K562 treated with DMSO at 1 percent for 12 hours (cell line): Measurements from ENCODE around the gene AKAP13. TPM values are rescaled to one million over a fixed set of nuclear protein-coding genes. Genes with fewer than 3 reads are reported as not detected.

Experiments used
- total RNA-seq: library from RNA; unstranded; fragments of 300-600 nt; gene quantifications from 2 replicates; pipeline ENCODE4 v1.2.3, GENCODE V29; 2022; ENCODE audit not compliant: insufficient read depth

The AKAP13 gene, protein sequence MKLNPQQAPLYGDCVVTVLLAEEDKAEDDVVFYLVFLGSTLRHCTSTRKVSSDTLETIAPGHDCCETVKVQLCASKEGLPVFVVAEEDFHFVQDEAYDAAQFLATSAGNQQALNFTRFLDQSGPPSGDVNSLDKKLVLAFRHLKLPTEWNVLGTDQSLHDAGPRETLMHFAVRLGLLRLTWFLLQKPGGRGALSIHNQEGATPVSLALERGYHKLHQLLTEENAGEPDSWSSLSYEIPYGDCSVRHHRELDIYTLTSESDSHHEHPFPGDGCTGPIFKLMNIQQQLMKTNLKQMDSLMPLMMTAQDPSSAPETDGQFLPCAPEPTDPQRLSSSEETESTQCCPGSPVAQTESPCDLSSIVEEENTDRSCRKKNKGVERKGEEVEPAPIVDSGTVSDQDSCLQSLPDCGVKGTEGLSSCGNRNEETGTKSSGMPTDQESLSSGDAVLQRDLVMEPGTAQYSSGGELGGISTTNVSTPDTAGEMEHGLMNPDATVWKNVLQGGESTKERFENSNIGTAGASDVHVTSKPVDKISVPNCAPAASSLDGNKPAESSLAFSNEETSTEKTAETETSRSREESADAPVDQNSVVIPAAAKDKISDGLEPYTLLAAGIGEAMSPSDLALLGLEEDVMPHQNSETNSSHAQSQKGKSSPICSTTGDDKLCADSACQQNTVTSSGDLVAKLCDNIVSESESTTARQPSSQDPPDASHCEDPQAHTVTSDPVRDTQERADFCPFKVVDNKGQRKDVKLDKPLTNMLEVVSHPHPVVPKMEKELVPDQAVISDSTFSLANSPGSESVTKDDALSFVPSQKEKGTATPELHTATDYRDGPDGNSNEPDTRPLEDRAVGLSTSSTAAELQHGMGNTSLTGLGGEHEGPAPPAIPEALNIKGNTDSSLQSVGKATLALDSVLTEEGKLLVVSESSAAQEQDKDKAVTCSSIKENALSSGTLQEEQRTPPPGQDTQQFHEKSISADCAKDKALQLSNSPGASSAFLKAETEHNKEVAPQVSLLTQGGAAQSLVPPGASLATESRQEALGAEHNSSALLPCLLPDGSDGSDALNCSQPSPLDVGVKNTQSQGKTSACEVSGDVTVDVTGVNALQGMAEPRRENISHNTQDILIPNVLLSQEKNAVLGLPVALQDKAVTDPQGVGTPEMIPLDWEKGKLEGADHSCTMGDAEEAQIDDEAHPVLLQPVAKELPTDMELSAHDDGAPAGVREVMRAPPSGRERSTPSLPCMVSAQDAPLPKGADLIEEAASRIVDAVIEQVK (N-terminal part only)
- total RNA-seq: 0.25 and 1.6 TPM in 2 replicates

DNA sequence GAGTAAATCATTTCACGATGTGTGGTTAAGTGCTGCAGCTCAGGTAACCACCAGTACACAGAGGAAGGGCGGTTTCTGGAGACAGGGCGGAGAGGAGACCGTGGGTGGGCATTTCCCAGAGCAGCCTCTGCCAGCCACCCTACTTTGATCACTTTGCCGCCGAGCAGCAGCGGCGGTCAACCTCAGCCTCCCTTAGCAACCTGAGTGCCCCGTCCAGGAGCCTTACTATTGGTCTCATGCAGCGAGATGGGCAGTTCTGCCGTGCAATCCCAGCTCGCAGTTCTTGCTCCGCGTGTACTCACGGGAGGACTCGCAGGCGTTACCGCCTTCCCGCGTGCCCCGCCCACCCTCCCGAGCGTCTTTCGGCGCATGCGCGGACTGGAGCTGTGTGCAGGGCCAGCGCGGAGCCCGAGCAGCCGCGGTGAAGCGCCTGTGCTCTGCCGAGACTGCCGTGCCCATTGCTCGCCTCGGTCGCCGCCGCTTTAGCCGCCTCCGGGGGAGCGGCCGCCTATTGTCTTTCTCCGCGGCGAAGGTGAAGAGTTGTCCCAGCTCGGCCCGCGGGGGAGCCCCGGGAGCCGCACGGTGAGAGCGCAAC is at the start of gene AKAP13:
Gene AKAP13, plus strand, starts transcription at position 387 of the 595 bp plus-strand sequence. CDS start 105,118 bp downstream, outside the sequence.

DNA sequence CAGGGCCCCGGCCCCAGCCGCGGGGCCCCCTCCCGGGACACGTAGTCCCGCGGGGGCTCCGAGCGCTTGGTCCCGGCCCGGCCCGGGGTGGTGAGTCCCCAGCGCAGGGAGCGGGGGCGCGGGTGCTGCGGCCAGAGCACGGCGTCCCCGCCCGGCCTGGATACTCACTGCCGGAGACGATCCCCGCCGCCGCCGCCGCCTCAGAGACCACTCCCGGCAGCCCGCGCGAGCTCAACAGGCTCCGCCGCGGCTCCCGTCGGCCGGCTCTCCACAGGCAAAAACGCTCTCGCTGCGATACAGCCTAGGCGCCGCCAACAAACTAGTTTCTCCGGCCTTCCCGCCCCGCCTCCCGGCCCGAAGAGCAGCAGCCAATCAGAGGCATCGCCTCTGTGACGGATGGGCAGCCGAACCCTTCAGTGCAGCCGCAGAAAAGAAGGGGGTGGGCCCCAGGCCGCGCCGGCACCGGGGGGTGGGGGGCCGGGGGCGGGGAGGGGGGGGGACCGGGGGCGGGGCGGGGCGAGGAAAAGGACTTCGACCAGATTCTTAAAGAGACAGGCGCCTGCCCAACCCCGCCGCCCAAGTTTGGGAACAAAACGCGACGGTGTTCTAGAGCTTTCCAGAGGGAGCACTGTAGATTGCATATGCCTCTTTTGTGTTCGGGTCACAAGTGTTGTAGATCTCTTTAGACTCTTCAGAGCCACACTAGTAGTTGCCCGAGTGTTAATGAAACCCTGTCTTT is 414.4 kb downstream of the AKAP13 start, which contains the start of gene KLHL25:
Gene KLHL25, minus strand, starts transcription at position 328 of the 739 bp plus-strand sequence. CDS start 25,115 bp downstream, outside the sequence.

